ENCODE measurements around the gene CORO7.

Gene CORO7

DNA sequence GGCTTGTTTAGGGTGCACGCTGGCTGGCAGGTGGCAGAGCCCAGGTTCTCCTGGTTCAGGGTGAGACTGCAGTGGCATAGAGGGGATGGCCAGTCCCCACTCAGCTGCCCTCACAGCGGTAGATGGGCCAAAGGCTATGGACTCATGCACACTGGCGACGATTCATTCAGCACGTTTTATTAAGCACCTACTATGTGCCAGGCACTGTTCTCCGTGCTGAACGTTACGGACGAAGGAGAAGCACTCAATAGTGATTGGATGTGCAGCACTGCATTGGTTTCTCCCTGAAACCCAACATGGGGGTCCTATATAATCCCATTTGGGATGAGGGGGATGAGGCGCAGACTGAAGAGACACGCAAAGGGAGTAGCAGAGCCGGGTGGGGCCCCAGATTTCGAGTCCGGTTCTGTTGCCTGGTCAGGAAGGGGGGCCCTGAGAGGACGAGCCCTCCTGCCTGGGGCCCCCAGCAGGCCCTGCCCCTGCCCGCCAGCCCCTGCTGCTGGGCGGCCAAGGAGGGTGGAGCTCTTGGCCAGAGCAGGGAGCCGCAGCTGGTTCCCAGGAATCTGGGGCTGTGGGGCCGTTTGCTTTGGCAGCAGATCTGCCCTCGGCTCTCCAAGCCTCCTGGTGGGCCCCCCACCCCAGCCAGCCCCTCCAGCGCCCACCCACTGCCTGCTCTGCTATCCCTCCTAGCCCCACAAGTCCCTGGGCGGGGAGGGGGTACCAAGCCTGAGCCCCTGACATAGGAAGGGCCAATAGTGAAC, 91.7 kb downstream of the CORO7 start:
- H2AK5ac ChIP-seq (ENCODE audit: low read length) = no peak overlapping the region
- H3K4me3 ChIP-seq (ENCODE audit: low read length) = no peak overlapping the region
- no peak overlapping the region for H3K4ac ChIP-seq (ENCODE audit: low read depth, low read length)
- H2BK120ac ChIP-seq (ENCODE audit: low read depth, low read length) = no peak overlapping the region
- H2BK15ac ChIP-seq (replicated peaks; ENCODE audit: low read depth) = no peak overlapping the region
- H3K27me3 ChIP-seq (ENCODE audit: insufficient read depth, low read length, poor library complexity) = no peaks in the 10 kb centered on the region
- H3K4me2 ChIP-seq (ENCODE audit: low read length) = no peak overlapping the region
- no peak overlapping the region for H3K23ac ChIP-seq (ENCODE audit: low read length)
- no peak overlapping the region for H4K5ac ChIP-seq (ENCODE audit: low read length)
- H3K9ac ChIP-seq (ENCODE audit: low read length) = peak overlapping the region; percentile 50
- no peak overlapping the region for H2BK5ac ChIP-seq (ENCODE audit: low read length)
- no peak overlapping the region for H3K27ac ChIP-seq (ENCODE audit: low read depth, low read length)
- peaks cover 3% of the 10 kb centered on the region for H3K4me1 ChIP-seq (ENCODE audit: control insufficient read depth, low read depth, low read length)
- H3K18ac ChIP-seq (ENCODE audit: low read length) = no peak overlapping the region
- no CpG with 5 or more reads among the region's 22 CpGs for WGBS (ENCODE audit: extremely low coverage, insufficient coverage, low lambda C conversion rate)
- no peak for DNase-seq
- no peak overlapping the region for H3K56ac ChIP-seq (ENCODE audit: low read length)
- no peaks in the 10 kb centered on the region for H3K36me3 ChIP-seq (ENCODE audit: control insufficient read depth, insufficient read depth, low read length)
- H4K8ac ChIP-seq (ENCODE audit: low read depth, low read length) = no peak overlapping the region
- peaks cover 12% of the 10 kb centered on the region for H3K79me1 ChIP-seq (ENCODE audit: low read length)
- H3K79me2 ChIP-seq (ENCODE audit: control insufficient read depth, insufficient read depth, low read length) = peaks cover 23% of the 10 kb centered on the region

DNA sequence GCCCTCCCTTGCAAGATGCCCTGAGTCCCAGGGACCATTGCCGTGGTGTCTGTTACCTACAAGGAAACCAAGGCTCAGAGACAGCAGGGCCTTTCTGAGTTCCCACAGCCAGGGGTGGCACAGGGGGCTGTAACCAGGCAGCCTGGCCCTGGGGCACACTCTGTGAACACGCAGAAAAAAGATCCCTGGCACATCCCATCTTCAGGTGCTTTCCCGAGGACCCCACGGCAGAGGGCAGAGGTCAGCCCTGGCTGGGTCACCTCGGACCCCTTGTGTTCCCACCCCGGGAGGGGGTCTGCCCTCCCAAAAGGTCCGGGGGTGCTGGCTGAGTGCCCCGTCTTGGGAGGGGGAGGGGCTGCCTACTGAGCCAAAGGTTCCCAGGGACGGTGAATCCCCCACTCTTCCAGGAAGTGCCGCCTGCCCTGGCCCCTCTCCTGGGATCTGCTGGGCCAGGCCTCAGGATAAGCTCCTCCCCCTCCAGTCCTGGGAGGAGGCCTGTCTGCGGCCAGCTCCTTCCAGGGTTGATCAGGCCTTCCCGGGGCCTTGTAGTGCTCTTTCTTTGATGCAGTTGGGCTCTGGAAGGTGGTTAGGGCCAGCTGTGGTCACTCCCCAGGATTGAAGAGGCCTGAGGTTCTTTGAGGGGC, 92.4 kb downstream of the CORO7 start:
- Histone ChIP-seq H3K9ac (ENCODE audit: low read length) (peak overlapping the region; percentile 50), H2AK5ac (ENCODE audit: low read length) (no peak overlapping the region), H2BK120ac (ENCODE audit: low read depth, low read length) (no peak overlapping the region), H3K4me2 (ENCODE audit: low read length) (no peak overlapping the region), H3K27ac (ENCODE audit: low read depth, low read length) (no peak overlapping the region), H2BK5ac (ENCODE audit: low read length) (no peak overlapping the region), H3K79me1 (ENCODE audit: low read length) (peaks cover 12% of the 10 kb centered on the region), H3K18ac (ENCODE audit: low read length) (no peak overlapping the region), H2BK15ac (replicated peaks; ENCODE audit: low read depth) (no peak overlapping the region), H4K5ac (ENCODE audit: low read length) (no peak overlapping the region), H3K56ac (ENCODE audit: low read length) (peak overlapping the region; percentile 44), H3K79me2 (ENCODE audit: control insufficient read depth, insufficient read depth, low read length) (peaks cover 26% of the 10 kb centered on the region), H3K4ac (ENCODE audit: low read depth, low read length) (no peak overlapping the region), H4K8ac (ENCODE audit: low read depth, low read length) (no peak overlapping the region), H3K4me1 (ENCODE audit: control insufficient read depth, low read depth, low read length) (peaks cover 3% of the 10 kb centered on the region), H3K27me3 (ENCODE audit: insufficient read depth, low read length, poor library complexity) (no peaks in the 10 kb centered on the region), H3K23ac (ENCODE audit: low read length) (no peak overlapping the region), H3K4me3 (ENCODE audit: low read length) (no peak overlapping the region), H3K36me3 (ENCODE audit: control insufficient read depth, insufficient read depth, low read length) (no peaks in the 10 kb centered on the region)
- peak; percentile 77 for DNase-seq
- no CpG with 5 or more reads among the region's 12 CpGs for WGBS (ENCODE audit: extremely low coverage, insufficient coverage, low lambda C conversion rate)

DNA sequence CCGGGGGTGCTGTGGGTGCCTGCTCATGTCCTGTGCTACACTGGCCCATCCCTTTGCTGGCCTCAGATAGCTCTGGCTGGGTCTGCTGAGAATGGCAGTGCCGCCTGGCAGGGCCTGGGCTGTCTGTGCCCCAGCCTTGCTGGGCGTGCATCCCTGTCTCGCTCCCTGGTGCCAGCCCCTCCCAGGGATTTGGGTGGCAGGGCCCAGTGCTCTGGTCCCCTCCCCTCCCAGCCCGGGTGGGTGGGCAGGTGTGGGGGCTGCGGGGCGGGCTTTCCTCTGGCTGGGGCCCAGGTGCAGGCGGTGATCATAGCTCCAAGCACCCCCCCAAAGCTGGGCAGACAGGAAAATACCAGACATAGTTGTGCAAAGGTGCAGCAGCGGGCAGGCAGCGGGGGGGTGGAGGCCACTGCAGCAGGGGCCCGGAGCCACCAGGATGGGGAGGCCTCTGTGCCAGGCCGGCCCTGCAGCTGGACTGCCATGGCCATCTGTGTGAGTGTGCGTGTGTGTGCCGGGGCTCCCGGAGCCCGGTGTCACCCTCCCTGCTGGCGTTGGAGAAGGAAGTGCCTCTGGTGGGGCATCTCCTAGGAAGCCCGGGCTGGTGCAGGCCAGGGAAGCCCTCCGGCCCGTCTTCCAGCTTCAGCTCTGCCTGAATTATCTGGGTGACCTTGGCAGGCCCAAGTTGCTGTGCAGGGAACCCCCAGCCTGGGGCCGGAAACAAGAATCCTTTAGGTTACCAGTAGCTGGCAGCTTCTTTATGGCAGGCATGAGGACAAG, 93.1 kb downstream of the CORO7 start:
- Histone ChIP-seq H2BK5ac (ENCODE audit: low read length) (no peak overlapping the region), H3K79me2 (ENCODE audit: control insufficient read depth, insufficient read depth, low read length) (peaks cover 29% of the 10 kb centered on the region), H4K5ac (ENCODE audit: low read length) (no peak overlapping the region), H4K8ac (ENCODE audit: low read depth, low read length) (no peak overlapping the region), H3K36me3 (ENCODE audit: control insufficient read depth, insufficient read depth, low read length) (no peaks in the 10 kb centered on the region), H3K4me3 (ENCODE audit: low read length) (no peak overlapping the region), H3K27ac (ENCODE audit: low read depth, low read length) (no peak overlapping the region), H3K4ac (ENCODE audit: low read depth, low read length) (no peak overlapping the region), H3K18ac (ENCODE audit: low read length) (no peak overlapping the region), H3K27me3 (ENCODE audit: insufficient read depth, low read length, poor library complexity) (no peaks in the 10 kb centered on the region), H3K4me1 (ENCODE audit: control insufficient read depth, low read depth, low read length) (peaks cover 4% of the 10 kb centered on the region), H3K4me2 (ENCODE audit: low read length) (no peak overlapping the region), H3K79me1 (ENCODE audit: low read length) (peaks cover 12% of the 10 kb centered on the region), H3K23ac (ENCODE audit: low read length) (no peak overlapping the region), H2AK5ac (ENCODE audit: low read length) (no peak overlapping the region), H2BK120ac (ENCODE audit: low read depth, low read length) (no peak overlapping the region), H3K56ac (ENCODE audit: low read length) (no peak overlapping the region), H3K9ac (ENCODE audit: low read length) (no peak overlapping the region), H2BK15ac (replicated peaks; ENCODE audit: low read depth) (no peak overlapping the region)
- DNase-seq = no peak
- no CpG with 5 or more reads among the region's 21 CpGs for WGBS (ENCODE audit: extremely low coverage, insufficient coverage, low lambda C conversion rate)

DNA sequence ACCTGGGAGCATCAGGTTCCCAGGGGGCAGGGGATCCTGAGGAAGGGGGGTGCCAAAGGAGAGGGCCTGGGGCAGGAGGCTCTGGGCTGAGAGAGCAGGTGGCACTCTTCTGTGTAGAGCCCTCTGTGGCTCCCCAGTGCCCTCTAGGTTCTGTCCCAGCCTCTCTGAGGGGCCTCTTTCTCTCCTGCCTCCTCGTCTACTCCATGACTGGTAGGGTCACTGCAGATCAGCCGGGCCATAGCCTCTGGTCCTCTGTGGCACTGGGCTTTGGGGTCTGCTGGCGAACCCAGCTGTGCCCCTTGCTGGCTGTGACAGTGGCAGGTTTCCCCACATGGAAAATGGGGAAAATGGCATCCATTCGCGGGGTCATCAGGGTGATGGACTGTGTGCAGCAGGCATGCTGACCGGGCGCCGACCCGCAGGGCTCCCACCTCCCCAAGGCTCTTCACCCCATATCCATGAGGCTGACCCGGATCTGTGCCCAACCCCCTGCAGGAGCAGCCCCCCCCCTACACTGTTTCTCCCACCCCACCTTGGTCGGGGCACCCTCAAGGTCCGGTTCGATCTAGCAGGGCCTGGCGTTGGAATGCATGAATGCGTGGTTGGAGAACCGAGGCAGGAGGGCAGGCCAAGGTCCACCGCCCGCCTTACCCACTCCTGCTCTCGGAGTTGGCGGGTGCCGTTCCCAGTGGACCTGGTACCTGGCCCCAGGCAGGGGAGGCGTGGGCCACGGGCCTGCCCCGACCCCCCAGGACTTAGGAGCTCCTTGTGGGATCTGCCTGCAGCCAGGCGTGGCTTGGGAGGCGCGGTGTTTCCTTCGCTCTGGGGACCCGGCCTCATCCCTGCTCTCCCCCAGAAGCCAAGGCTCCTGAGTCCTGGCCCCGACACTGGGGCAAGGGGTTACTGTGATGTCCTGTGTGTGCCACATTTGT, 94.0 kb downstream of the CORO7 start:
- no peak overlapping the region for H3K4ac ChIP-seq (ENCODE audit: low read depth, low read length)
- H3K23ac ChIP-seq (ENCODE audit: low read length) = no peak overlapping the region
- no peaks in the 10 kb centered on the region for H3K27me3 ChIP-seq (ENCODE audit: insufficient read depth, low read length, poor library complexity)
- H3K79me1 ChIP-seq (ENCODE audit: low read length) = peaks cover 14% of the 10 kb centered on the region
- no CpG with 5 or more reads among the region's 30 CpGs for WGBS (ENCODE audit: extremely low coverage, insufficient coverage, low lambda C conversion rate)
- H3K9ac ChIP-seq (ENCODE audit: low read length) = no peak overlapping the region
- peaks cover 4% of the 10 kb centered on the region for H3K4me1 ChIP-seq (ENCODE audit: control insufficient read depth, low read depth, low read length)
- DNase-seq = no peak
- no peak overlapping the region for H2BK15ac ChIP-seq (replicated peaks; ENCODE audit: low read depth)
- no peak overlapping the region for H2BK120ac ChIP-seq (ENCODE audit: low read depth, low read length)
- peaks cover 34% of the 10 kb centered on the region for H3K79me2 ChIP-seq (ENCODE audit: control insufficient read depth, insufficient read depth, low read length)
- no peak overlapping the region for H2BK5ac ChIP-seq (ENCODE audit: low read length)
- no peak overlapping the region for H3K56ac ChIP-seq (ENCODE audit: low read length)
- H3K18ac ChIP-seq (ENCODE audit: low read length) = no peak overlapping the region
- H3K4me2 ChIP-seq (ENCODE audit: low read length) = no peak overlapping the region
- no peak overlapping the region for H3K27ac ChIP-seq (ENCODE audit: low read depth, low read length)
- no peak overlapping the region for H3K4me3 ChIP-seq (ENCODE audit: low read length)
- no peak overlapping the region for H4K8ac ChIP-seq (ENCODE audit: low read depth, low read length)
- no peaks in the 10 kb centered on the region for H3K36me3 ChIP-seq (ENCODE audit: control insufficient read depth, insufficient read depth, low read length)
- H4K5ac ChIP-seq (ENCODE audit: low read length) = no peak overlapping the region
- H2AK5ac ChIP-seq (ENCODE audit: low read length) = no peak overlapping the region

DNA sequence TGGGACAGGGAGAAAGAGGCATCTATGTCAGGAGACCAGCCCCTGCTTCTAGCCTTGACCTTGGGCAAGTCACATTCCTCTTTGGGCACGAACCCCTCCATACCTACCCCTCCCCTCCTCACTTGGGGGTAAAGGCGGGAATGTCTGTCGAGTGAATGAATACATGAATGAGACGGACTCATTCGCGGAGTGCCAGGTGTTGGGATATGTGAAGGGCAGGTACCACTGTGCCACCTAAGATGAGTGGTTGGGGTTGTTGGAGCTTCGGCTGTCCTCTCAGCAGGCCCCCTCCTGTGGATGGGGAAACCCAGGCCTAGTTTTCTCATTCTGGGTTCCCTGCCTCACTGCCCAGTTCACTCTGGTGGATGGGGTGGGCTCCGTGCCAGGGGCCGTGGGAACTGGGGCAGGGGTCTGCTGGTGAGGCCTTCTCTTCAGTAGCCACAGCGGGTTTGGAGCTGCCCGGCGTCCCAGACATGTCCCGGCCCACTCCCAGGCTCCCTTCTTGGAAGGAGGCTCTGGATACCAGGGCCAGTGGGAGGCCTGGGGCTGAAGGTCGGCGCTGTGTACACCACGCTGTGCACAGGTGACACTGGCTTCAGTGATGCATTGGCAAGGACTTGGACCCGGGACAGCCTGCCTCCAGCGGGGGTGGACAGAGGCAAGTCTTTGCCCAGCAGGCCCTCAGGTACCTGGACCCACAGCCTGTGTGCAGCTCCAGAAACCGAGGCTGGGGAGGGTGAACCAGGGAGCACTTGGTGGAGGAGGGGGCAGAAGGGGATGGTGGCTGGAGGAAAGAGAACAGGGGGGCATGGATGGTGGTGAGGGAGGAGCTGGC, 94.9 kb downstream of the CORO7 start:
- Histone ChIP-seq H3K4me2 (ENCODE audit: low read length) (no peak overlapping the region), H3K4me1 (ENCODE audit: control insufficient read depth, low read depth, low read length) (peaks cover 4% of the 10 kb centered on the region), H3K27me3 (ENCODE audit: insufficient read depth, low read length, poor library complexity) (no peaks in the 10 kb centered on the region), H3K9ac (ENCODE audit: low read length) (no peak overlapping the region), H3K56ac (ENCODE audit: low read length) (no peak overlapping the region), H3K23ac (ENCODE audit: low read length) (no peak overlapping the region), H2AK5ac (ENCODE audit: low read length) (no peak overlapping the region), H3K36me3 (ENCODE audit: control insufficient read depth, insufficient read depth, low read length) (no peaks in the 10 kb centered on the region), H3K18ac (ENCODE audit: low read length) (no peak overlapping the region), H2BK5ac (ENCODE audit: low read length) (no peak overlapping the region), H3K4me3 (ENCODE audit: low read length) (no peak overlapping the region), H4K5ac (ENCODE audit: low read length) (no peak overlapping the region), H2BK120ac (ENCODE audit: low read depth, low read length) (no peak overlapping the region), H3K79me1 (ENCODE audit: low read length) (peaks cover 19% of the 10 kb centered on the region), H2BK15ac (replicated peaks; ENCODE audit: low read depth) (no peak overlapping the region), H3K4ac (ENCODE audit: low read depth, low read length) (no peak overlapping the region), H4K8ac (ENCODE audit: low read depth, low read length) (no peak overlapping the region), H3K79me2 (ENCODE audit: control insufficient read depth, insufficient read depth, low read length) (peaks cover 38% of the 10 kb centered on the region), H3K27ac (ENCODE audit: low read depth, low read length) (no peak overlapping the region)
- WGBS (ENCODE audit: extremely low coverage, insufficient coverage, low lambda C conversion rate) = no CpG with 5 or more reads among the region's 19 CpGs
- no peak for DNase-seq

Measured in mesendoderm (in vitro differentiated cells).